Neural cell (in vitro differentiated cells): ENCODE data around the gene FAM110A. TPM values are rescaled to one million over a fixed set of nuclear protein-coding genes. Genes with fewer than 3 reads are reported as not detected.

Source experiments
- H2AFZ ChIP-seq: fragments of 200-600, 300-800 bp; sonication (generic), shearing (Covaris generic); 2 replicates; pipeline ENCODE4 v1.6.0; 2014; ENCODE audit warnings: low read depth, mild to moderate bottlenecking, antibody characterized with exemption, low read length, moderate library complexity
- H3F3A ChIP-seq: fragments of 200-600 bp; shearing (Covaris generic); 2 replicates; pipeline ENCODE4 v1.6.1; 2016; ENCODE audit warnings: mild to moderate bottlenecking, moderate library complexity, mixed read lengths, antibody characterized with exemption, low read length; ENCODE audit not compliant: insufficient read depth, poor library complexity, severe bottlenecking
- H3K27ac ChIP-seq: fragments of 200-600, 300-800 bp; sonication (generic), shearing (Covaris generic); 2 replicates; pipeline ENCODE4 v1.5.1; 2014; ENCODE audit warnings: mild to moderate bottlenecking, low read length, moderate library complexity
- H3K27me3 ChIP-seq: fragments of 300-800, 200-600 bp; sonication (generic), shearing (Covaris generic); 2 replicates; pipeline ENCODE4 v1.6.0; 2014; ENCODE audit warnings: mild to moderate bottlenecking, low read depth, low read length, moderate library complexity; ENCODE audit not compliant: insufficient read depth
- H3K36me3 ChIP-seq: fragments of 300-800, 200-600 bp; sonication (generic), shearing (Covaris generic); 2 replicates; pipeline ENCODE4 v1.5.1; 2014; ENCODE audit warnings: mild to moderate bottlenecking, antibody characterized with exemption, low read length, moderate library complexity; ENCODE audit not compliant: insufficient read depth
- H3K4me2 ChIP-seq: fragments of 300-800, 200-600 bp; sonication (generic), shearing (Covaris generic); 2 replicates; pipeline ENCODE4 v1.6.0; 2014; ENCODE audit warnings: mild to moderate bottlenecking, low read length
- H3K4me3 ChIP-seq: fragments of 300-800, 200-600 bp; sonication (generic), shearing (Covaris generic); 2 replicates; pipeline ENCODE4 v1.5.1; 2014; ENCODE audit warnings: mild to moderate bottlenecking, low read length, moderate library complexity
- H3K79me2 ChIP-seq: fragments of 200-600 bp; shearing (Covaris generic); replicated peaks from 2 replicates; pipeline ENCODE4 v1.6.0; 2014; ENCODE audit warnings: mild to moderate bottlenecking, low read length, moderate library complexity; ENCODE audit not compliant: insufficient read depth
- H3K9ac ChIP-seq: fragments of 300-800, 200-600 bp; sonication (generic), shearing (Covaris generic); 2 replicates; pipeline ENCODE4 v1.6.1; 2016; ENCODE audit warnings: mild to moderate bottlenecking, low read length, mixed read lengths
- H3K9me2 ChIP-seq: fragments of 200-600 bp; shearing (Covaris generic); 2 replicates; pipeline ENCODE4 v1.6.1; 2016; ENCODE audit warnings: mild to moderate bottlenecking, low read length, mixed read lengths; ENCODE audit not compliant: insufficient read depth
- H3K9me3 ChIP-seq: fragments of 200-600, 300-800 bp; sonication (generic), shearing (Covaris generic); 2 replicates; pipeline ENCODE4 v1.6.1; 2016; ENCODE audit warnings: mild to moderate bottlenecking, mixed run types, low read length, moderate library complexity, mixed read lengths
- H4K20me1 ChIP-seq: fragments of 200-600 bp; shearing (Covaris generic); 2 replicates; pipeline ENCODE4 v1.6.1; 2016; ENCODE audit warnings: mild to moderate bottlenecking, mixed run types; ENCODE audit not compliant: insufficient read depth
- CTCF ChIP-seq: fragments of 450-650 bp; IDR thresholded peaks from 2 replicates; pipeline ENCODE4 v1.5.1; 2014; ENCODE audit warnings: antibody characterized with exemption, mild to moderate bottlenecking, moderate library complexity; ENCODE audit not compliant: poor library complexity, severe bottlenecking
- EP300 ChIP-seq: fragments of 450-650 bp; conservative IDR thresholded peaks from 2 replicates; pipeline ENCODE4 v1.6.1; 2014; ENCODE audit warnings: antibody characterized with exemption, mild to moderate bottlenecking, moderate library complexity; ENCODE audit not compliant: poor library complexity, severe bottlenecking
- EZH2 ChIP-seq: fragments of 200-600, 300-800 bp; shearing (Covaris generic), sonication (generic); IDR thresholded peaks from 2 replicates; pipeline ENCODE4 v1.6.1; 2014; ENCODE audit warnings: antibody characterized with exemption, low read length, borderline replicate concordance, mild to moderate bottlenecking; ENCODE audit not compliant: insufficient read depth, poor library complexity, severe bottlenecking
- MXI1 ChIP-seq: fragments of 450-650 bp; conservative IDR thresholded peaks from 2 replicates; pipeline ENCODE4 v1.6.1; 2014; ENCODE audit warnings: antibody characterized with exemption, mild to moderate bottlenecking; ENCODE audit not compliant: poor library complexity, severe bottlenecking
- RAD21 ChIP-seq: fragments of 450-650 bp; conservative IDR thresholded peaks from 2 replicates; pipeline ENCODE4 v1.6.1; 2014; ENCODE audit warnings: antibody characterized with exemption, mild to moderate bottlenecking, moderate library complexity
- REST ChIP-seq: IDR thresholded peaks from 2 replicates; pipeline ENCODE4 v1.6.1; 2012; ENCODE audit warnings: borderline replicate concordance
- SMC3 ChIP-seq: fragments of 450-650 bp; conservative IDR thresholded peaks from 2 replicates; pipeline ENCODE4 v1.6.1; 2014; ENCODE audit warnings: antibody characterized with exemption, mild to moderate bottlenecking, moderate library complexity; ENCODE audit not compliant: poor library complexity
- TAF1 ChIP-seq: IDR thresholded peaks from 2 replicates; pipeline ENCODE4 v1.6.1; 2012; ENCODE audit warnings: low read depth
- polyA plus RNA-seq: library from polyadenylated mRNA; depleted of rRNA; stranded (reverse); fragments of >200 nt; gene quantifications from 2 replicates; pipeline ENCODE4 v1.2.3, GENCODE V29; 2014

FAM110A gene
- polyA plus RNA-seq, 1 donor from 2014 or later: 5.8 TPM

- no peaks in the 10 kb centered on the region for H3F3A ChIP-seq
- no peak overlapping the region for H3K4me3 ChIP-seq
- no peaks in the 10 kb centered on the region for H3K9me3 ChIP-seq
- H2AFZ ChIP-seq: no peak overlapping the region
- no peak overlapping the region for H3K27ac ChIP-seq
- no peak overlapping the region for H3K9ac ChIP-seq
- TF ChIP-seq RAD21 (no peak), TAF1 (no peak), MXI1 (no peak)
- H3K9me2 ChIP-seq: no peaks in the 10 kb centered on the region
- H3K36me3 ChIP-seq: no peaks in the 10 kb centered on the region
- no peak overlapping the region for H3K4me2 ChIP-seq
- no peaks in the 10 kb centered on the region for H4K20me1 ChIP-seq
- no peaks in the 10 kb centered on the region for H3K27me3 ChIP-seq
- H3K79me2 ChIP-seq: no peaks in the 10 kb centered on the region
Measured at GRCh38 chr20:873875-874607, 40.5 kb downstream of the FAM110A start.

GRCh38 chr20:875115-875514, 41.6 kb downstream of the FAM110A start:
- Histone ChIP-seq H3K9me3 (no peaks in the 10 kb centered on the region), H3K9me2 (no peaks in the 10 kb centered on the region), H3K79me2 (no peaks in the 10 kb centered on the region), H3K4me2 (no peak overlapping the region), H3K4me3 (no peak overlapping the region), H4K20me1 (no peaks in the 10 kb centered on the region), H3K9ac (no peak overlapping the region), H3F3A (no peaks in the 10 kb centered on the region), H3K36me3 (no peaks in the 10 kb centered on the region), H3K27ac (no peak overlapping the region), H2AFZ (no peak overlapping the region), H3K27me3 (peaks cover 7% of the 10 kb centered on the region)
- TF ChIP-seq TAF1 (no peak), SMC3 (no peak), RAD21 (no peak), MXI1 (no peak), REST (no peak), CTCF (no peak)

- H3K4me2 ChIP-seq: no peak overlapping the region
- H3F3A ChIP-seq: no peaks in the 10 kb centered on the region
- no peaks in the 10 kb centered on the region for H3K9me2 ChIP-seq
- no peak overlapping the region for H3K27ac ChIP-seq
- H3K27me3 ChIP-seq: peaks cover 8% of the 10 kb centered on the region
- H3K4me3 ChIP-seq: no peak overlapping the region
- no peak overlapping the region for H2AFZ ChIP-seq
- no peaks in the 10 kb centered on the region for H3K79me2 ChIP-seq
- no peak overlapping the region for H3K9ac ChIP-seq
- TF ChIP-seq MXI1 (no peak), TAF1 (no peak), EZH2 (no peak), EP300 (no peak)
- H4K20me1 ChIP-seq: no peaks in the 10 kb centered on the region
- H3K36me3 ChIP-seq: no peaks in the 10 kb centered on the region
- no peaks in the 10 kb centered on the region for H3K9me3 ChIP-seq
Measured at GRCh38 chr20:877814-878213, 44.3 kb downstream of the FAM110A start.
